Ishikawa (cell line): ENCODE data around the gene WWOX.

Source experiments
- CEBPB ChIP-seq: IDR thresholded peaks from 2 replicates; pipeline ENCODE4 v1.6.1; 2012
- EP300 ChIP-seq: IDR thresholded peaks from 2 replicates; pipeline ENCODE4 v1.6.1; 2012; ENCODE audit warnings: borderline replicate concordance
- NFIC ChIP-seq: IDR thresholded peaks from 2 replicates; pipeline ENCODE4 v1.6.1; 2012
- RAD21 ChIP-seq: IDR thresholded peaks from 2 replicates; pipeline ENCODE4 v1.6.1; 2012; ENCODE audit warnings: low read depth
- TAF1 ChIP-seq: IDR thresholded peaks from 2 replicates; pipeline ENCODE4 v1.6.1; 2012; ENCODE audit warnings: low read depth, mild to moderate bottlenecking
- TEAD4 ChIP-seq: IDR thresholded peaks from 2 replicates; pipeline ENCODE4 v1.6.1; 2012
- ZBTB7A ChIP-seq: IDR thresholded peaks from 2 replicates; pipeline ENCODE4 v1.6.1; 2012; ENCODE audit warnings: low read depth
- TF ChIP-seq, protein P1 (sequence below): IDR thresholded peaks from 2 replicates; pipeline ENCODE4 v1.6.1; 2012; ENCODE audit warnings: low read depth, mild to moderate bottlenecking

DNA sequence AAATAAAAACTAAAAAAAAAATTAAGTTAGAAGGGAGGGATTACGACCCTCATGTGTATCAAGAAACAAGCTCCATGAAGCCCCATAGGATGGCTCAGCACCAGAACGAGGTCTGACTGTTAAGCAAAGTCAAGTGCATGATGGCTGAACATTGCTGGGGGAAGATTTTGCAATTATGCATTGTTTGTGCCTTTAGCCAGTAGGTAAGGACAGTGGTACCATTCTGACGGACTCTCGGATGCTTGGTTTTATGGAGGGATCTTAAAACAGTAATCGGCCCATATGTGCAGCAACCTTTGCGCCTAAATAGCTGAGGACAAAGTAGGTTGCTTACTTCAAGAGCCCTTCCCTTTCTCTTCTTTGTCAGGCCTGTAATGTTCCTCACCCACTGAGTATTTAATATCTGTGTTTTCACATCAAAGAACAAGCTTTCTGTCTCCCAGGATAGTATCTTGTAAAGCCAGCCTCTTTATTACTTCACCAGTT, 186.0 kb downstream of the WWOX start:
- TF ChIP-seq, protein P1, sequence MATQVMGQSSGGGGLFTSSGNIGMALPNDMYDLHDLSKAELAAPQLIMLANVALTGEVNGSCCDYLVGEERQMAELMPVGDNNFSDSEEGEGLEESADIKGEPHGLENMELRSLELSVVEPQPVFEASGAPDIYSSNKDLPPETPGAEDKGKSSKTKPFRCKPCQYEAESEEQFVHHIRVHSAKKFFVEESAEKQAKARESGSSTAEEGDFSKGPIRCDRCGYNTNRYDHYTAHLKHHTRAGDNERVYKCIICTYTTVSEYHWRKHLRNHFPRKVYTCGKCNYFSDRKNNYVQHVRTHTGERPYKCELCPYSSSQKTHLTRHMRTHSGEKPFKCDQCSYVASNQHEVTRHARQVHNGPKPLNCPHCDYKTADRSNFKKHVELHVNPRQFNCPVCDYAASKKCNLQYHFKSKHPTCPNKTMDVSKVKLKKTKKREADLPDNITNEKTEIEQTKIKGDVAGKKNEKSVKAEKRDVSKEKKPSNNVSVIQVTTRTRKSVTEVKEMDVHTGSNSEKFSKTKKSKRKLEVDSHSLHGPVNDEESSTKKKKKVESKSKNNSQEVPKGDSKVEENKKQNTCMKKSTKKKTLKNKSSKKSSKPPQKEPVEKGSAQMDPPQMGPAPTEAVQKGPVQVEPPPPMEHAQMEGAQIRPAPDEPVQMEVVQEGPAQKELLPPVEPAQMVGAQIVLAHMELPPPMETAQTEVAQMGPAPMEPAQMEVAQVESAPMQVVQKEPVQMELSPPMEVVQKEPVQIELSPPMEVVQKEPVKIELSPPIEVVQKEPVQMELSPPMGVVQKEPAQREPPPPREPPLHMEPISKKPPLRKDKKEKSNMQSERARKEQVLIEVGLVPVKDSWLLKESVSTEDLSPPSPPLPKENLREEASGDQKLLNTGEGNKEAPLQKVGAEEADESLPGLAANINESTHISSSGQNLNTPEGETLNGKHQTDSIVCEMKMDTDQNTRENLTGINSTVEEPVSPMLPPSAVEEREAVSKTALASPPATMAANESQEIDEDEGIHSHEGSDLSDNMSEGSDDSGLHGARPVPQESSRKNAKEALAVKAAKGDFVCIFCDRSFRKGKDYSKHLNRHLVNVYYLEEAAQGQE: no peak
- TF ChIP-seq EP300 (no peak), RAD21 (no peak), TEAD4 (no peak), ZBTB7A (no peak), TAF1 (no peak), NFIC (no peak), CEBPB (no peak)
